CD4-positive, alpha-beta memory T cell (primary cell): ENCODE data around the gene CEMIP2. TPM values are rescaled to one million over a fixed set of nuclear protein-coding genes. Genes with fewer than 3 reads are reported as not detected.
"Not testable (repeated sequence)": the region's sequence is repeated elsewhere in the genome, so short reads cannot be mapped to it uniquely, and the experiment has no call there.

Experiments
- CTCF ChIA-PET: fragments of 350-600 bp; sonication (Branson Sonifier 250); formaldehyde crosslinking; loops from one replicate; lab custom pipeline; 2021; ENCODE audit warnings: inconsistent platforms; ENCODE audit not compliant: partially characterized antibody; lab: Charles Lee
- POLR2A ChIA-PET: fragments of 350-600 bp; sonication (Branson Sonifier 250); formaldehyde crosslinking; loops from one replicate; lab custom pipeline; 2021; ENCODE audit not compliant: partially characterized antibody; lab: Charles Lee
- DNase-seq, 5 donors: peaks; one replicate each; pipeline versions ENCODE4 v3.0.0 to v3.0.0-alpha.2; 2020 to 2022; ENCODE audit warnings: mixed read lengths in 1 of 5
- H3K27ac ChIP-seq: one replicate; pipeline ENCODE4 v1.7.0; 2013; ENCODE audit warnings: low read depth, low read length
- H3K27me3 ChIP-seq: 2 replicates; pipeline ENCODE4 v1.7.0; 2013; ENCODE audit warnings: mild to moderate bottlenecking, low read length, moderate library complexity; ENCODE audit not compliant: insufficient read depth
- H3K36me3 ChIP-seq: 2 replicates; pipeline ENCODE4 v1.7.0; 2013; ENCODE audit warnings: mild to moderate bottlenecking, low read length, moderate library complexity; ENCODE audit not compliant: insufficient read depth
- H3K4me1 ChIP-seq: 2 replicates; pipeline ENCODE4 v1.7.0; 2013; ENCODE audit warnings: mild to moderate bottlenecking, low read length, moderate library complexity; ENCODE audit not compliant: insufficient read depth
- H3K4me3 ChIP-seq, 2 donors: one replicate each; pipeline ENCODE4 v1.7.0; 2013; ENCODE audit warnings: low read length in 2 of 2, mild to moderate bottlenecking in 1 of 2
- H3K9me3 ChIP-seq, 2 donors: one replicate each; pipeline ENCODE4 v1.7.0; 2013; ENCODE audit warnings: low read length in 2 of 2, control low read depth in 1 of 2; ENCODE audit not compliant: control insufficient read depth in 1 of 2
- H3K27ac Mint-ChIP-seq, 7 donors: one replicate each; pipeline ENCODE4 v1.8.0; 2020 to 2021; ENCODE audit warnings: mixed read lengths in 7 of 7, mild to moderate bottlenecking in 6 of 7, inconsistent platforms in 3 of 7, moderate library complexity in 3 of 7
- H3K27me3 Mint-ChIP-seq, 2 donors: one replicate each; pipeline ENCODE4 v1.8.0; 2020 to 2021; ENCODE audit warnings: mixed read lengths in 2 of 2
- H3K36me3 Mint-ChIP-seq, 2 donors: one replicate each; pipeline ENCODE4 v1.8.0; 2020 to 2021; ENCODE audit warnings: mixed read lengths in 2 of 2, inconsistent platforms in 1 of 2, mild to moderate bottlenecking in 1 of 2
- H3K4me1 Mint-ChIP-seq, 4 donors: one replicate each; pipeline ENCODE4 v1.8.0; 2020 to 2021; ENCODE audit warnings: mixed read lengths in 4 of 4, mild to moderate bottlenecking in 1 of 4
- H3K4me3 Mint-ChIP-seq, 8 donors: one replicate each; pipeline ENCODE4 v1.8.0; 2020 to 2021; ENCODE audit warnings: mixed read lengths in 8 of 8, mild to moderate bottlenecking in 7 of 8, moderate library complexity in 6 of 8, inconsistent platforms in 3 of 8
- H3K9me3 Mint-ChIP-seq, 8 donors: one replicate each; pipeline ENCODE4 v1.8.0; 2020 to 2021; ENCODE audit warnings: mixed read lengths in 8 of 8, mild to moderate bottlenecking in 5 of 8, inconsistent platforms in 3 of 8, moderate library complexity in 1 of 8
- intact Hi-C: fragments of 100-400 bp; cut with micrococcal nuclease; formaldehyde crosslinking; loops from one replicate; pipeline ENCODE4 v1.15.1; 2023
- polyA plus RNA-seq, 2 donors: library from polyadenylated mRNA; unstranded; fragments of 300-500 nt; fragmentation: Illumina TruSeq; gene quantifications; one replicate each; pipeline ENCODE4 v1.2.3, GENCODE V29; 2021
- total RNA-seq, 2 experiments: library from RNA; stranded (reverse); gene quantifications; one replicate each; pipeline ENCODE4 v1.2.3, GENCODE V29; 2021

CEMIP2 gene
- total and polyA plus RNA-seq, 4 experiments from 2014 or later: 10.0 to 89.4 (median 50.7) TPM

GRCh38 chr9:71665247-71665646 is 103.1 kb downstream of the CEMIP2 start:
- Histone ChIP-seq H3K36me3 (no peaks in the 10 kb centered on the region), H3K9me3 (no peaks in the 10 kb centered on the region), H3K4me1 (peaks cover 7% of the 10 kb centered on the region), H3K27ac (no peak overlapping the region), H3K27me3 (no peaks in the 10 kb centered on the region), H3K4me3 (no peak overlapping the region)
- H3K36me3 Mint-ChIP-seq: peaks cover 0 to 4% of the 10 kb centered on the region in 2 donors
- H3K9me3 Mint-ChIP-seq: no peaks in the 10 kb centered on the region
- intact Hi-C loops: no loop called here
- no peak overlapping the region for H3K4me3 Mint-ChIP-seq
- ChIA-PET CTCF (no interaction called here), POLR2A (interaction anchor here (1.5 kb wide), 1 partner anchor 17 kb away, joined by 4 read pairs; no protein-coding TSS in a partner anchor)
- no peak for DNase-seq
- no peak overlapping the region for H3K27ac Mint-ChIP-seq
- H3K27me3 Mint-ChIP-seq: peaks cover 0 to 2% of the 10 kb centered on the region in 2 donors
- peaks cover 0 to 8% (median 7%) of the 10 kb centered on the region in 4 donors for H3K4me1 Mint-ChIP-seq

GRCh38 chr9:71664566-71664965 is 103.7 kb downstream of the CEMIP2 start:
- H3K27ac Mint-ChIP-seq: no peak overlapping the region
- H3K4me1 Mint-ChIP-seq: peaks cover 0 to 8% (median 7%) of the 10 kb centered on the region in 4 donors
- H3K27ac ChIP-seq: no peak overlapping the region
- DNase-seq: no peak
- peaks cover 0 to 4% of the 10 kb centered on the region in 2 donors for H3K36me3 Mint-ChIP-seq
- intact Hi-C loops: no loop called here
- H3K36me3 ChIP-seq: no peaks in the 10 kb centered on the region
- no peak overlapping the region for H3K4me3 Mint-ChIP-seq
- ChIA-PET CTCF (no interaction called here), POLR2A (no interaction called here)
- H3K9me3 ChIP-seq: no peaks in the 10 kb centered on the region
- peaks cover 0 to 2% of the 10 kb centered on the region in 2 donors for H3K27me3 Mint-ChIP-seq
- H3K4me3 ChIP-seq: no peak overlapping the region
- H3K27me3 ChIP-seq: no peaks in the 10 kb centered on the region
- H3K4me1 ChIP-seq: peaks cover 7% of the 10 kb centered on the region
- H3K9me3 Mint-ChIP-seq: no peaks in the 10 kb centered on the region

DNA sequence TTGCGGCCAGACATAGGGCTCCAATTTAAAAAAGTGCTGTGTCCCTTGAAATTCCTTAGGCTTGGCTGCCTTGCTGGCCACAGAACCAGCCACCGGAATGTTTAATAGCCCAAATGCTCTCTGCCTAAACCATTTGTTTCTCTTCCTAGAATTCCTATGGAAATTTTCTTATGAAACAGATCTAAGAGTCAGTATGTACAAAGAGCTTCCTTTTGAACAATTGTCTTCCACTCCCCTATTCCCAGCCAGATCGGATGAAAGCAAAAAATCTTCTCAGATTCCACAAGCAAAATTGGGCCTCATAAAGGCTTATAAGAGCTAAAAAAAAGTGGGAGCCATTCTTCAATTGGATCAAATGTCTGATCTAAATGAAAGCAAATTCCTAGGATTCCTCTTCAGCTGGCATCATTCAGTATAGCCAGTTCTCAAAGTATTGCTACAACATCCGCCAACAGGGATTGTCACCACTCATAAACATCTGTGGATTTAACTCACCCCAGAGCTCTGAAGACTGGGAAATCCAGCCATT is 104.3 kb downstream of the CEMIP2 start:
- H3K4me1 Mint-ChIP-seq: peaks cover 0 to 8% (median 7%) of the 10 kb centered on the region in 4 donors
- POLR2A ChIA-PET: no interaction called here
- intact Hi-C loops: no loop called here

DNA sequence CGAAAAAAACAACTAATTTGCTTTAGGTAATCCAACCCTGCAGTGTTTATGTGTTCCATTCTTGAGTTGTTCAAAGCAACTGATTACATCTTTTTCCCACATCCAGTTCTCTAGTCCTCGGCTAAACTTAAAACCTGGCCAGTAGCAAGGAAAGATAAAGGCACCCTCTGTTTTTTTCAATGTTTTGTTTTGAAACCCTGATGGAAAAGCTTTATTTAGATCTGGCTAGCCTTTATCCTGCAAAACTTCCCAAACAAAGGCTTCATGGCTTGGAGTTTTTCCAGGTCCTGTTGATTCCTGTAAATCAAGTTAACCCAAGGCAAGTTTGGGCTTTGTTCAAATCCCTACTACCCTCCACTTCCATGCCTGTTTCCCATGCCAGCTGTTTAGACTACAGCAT is 105.1 kb downstream of the CEMIP2 start:
- H3K36me3 Mint-ChIP-seq: peaks cover 0 to 4% of the 10 kb centered on the region in 2 donors
- no peak overlapping the region for H3K27ac ChIP-seq
- H3K36me3 ChIP-seq: no peaks in the 10 kb centered on the region
- H3K9me3 Mint-ChIP-seq: peaks cover 0 to 2% (median 1%) of the 10 kb centered on the region in 8 donors
- ChIA-PET POLR2A (no interaction called here), CTCF (no interaction called here)
- H3K27me3 ChIP-seq: no peaks in the 10 kb centered on the region
- intact Hi-C loops: no loop called here
- H3K4me1 ChIP-seq: peaks cover 7% of the 10 kb centered on the region
- DNase-seq: no peak
- no peak overlapping the region for H3K4me3 ChIP-seq
- peaks cover 0 to 2% of the 10 kb centered on the region in 2 donors for H3K27me3 Mint-ChIP-seq
- H3K4me3 Mint-ChIP-seq: no peak overlapping the region
- H3K9me3 ChIP-seq: no peaks in the 10 kb centered on the region
- H3K27ac Mint-ChIP-seq: no peak overlapping the region
- peaks cover 0 to 8% (median 7%) of the 10 kb centered on the region in 4 donors for H3K4me1 Mint-ChIP-seq

More for the DNA sequence above, 104.3 kb downstream of the CEMIP2 start:
- Mint-ChIP-seq H3K27ac (no peak overlapping the region), H3K27me3 (peaks cover 0 to 2% of the 10 kb centered on the region in 2 donors), H3K9me3 (no peaks in the 10 kb centered on the region), H3K4me3 (no peak overlapping the region), H3K36me3 (peaks cover 0 to 4% of the 10 kb centered on the region in 2 donors)
- Histone ChIP-seq H3K4me1 (peaks cover 7% of the 10 kb centered on the region), H3K27me3 (no peaks in the 10 kb centered on the region), H3K27ac (no peak overlapping the region), H3K9me3 (no peaks in the 10 kb centered on the region), H3K4me3 (no peak overlapping the region), H3K36me3 (no peaks in the 10 kb centered on the region)
- DNase-seq: no peak
- CTCF ChIA-PET: no interaction called here

GRCh38 chr9:71662082-71662481 is 106.2 kb downstream of the CEMIP2 start:
- Mint-ChIP-seq H3K27ac (no peak overlapping the region), H3K36me3 (peaks cover 0 to 8% of the 10 kb centered on the region in 2 donors), H3K4me1 (peaks cover 0 to 8% (median 7%) of the 10 kb centered on the region in 4 donors), H3K9me3 (peaks cover 0 to 13% (median 11%) of the 10 kb centered on the region in 8 donors), H3K27me3 (peaks cover 0 to 2% of the 10 kb centered on the region in 2 donors), H3K4me3 (no peak overlapping the region)
- CTCF ChIA-PET: no interaction called here
- Histone ChIP-seq H3K9me3 (no peaks in the 10 kb centered on the region), H3K27me3 (no peaks in the 10 kb centered on the region), H3K27ac (no peak overlapping the region), H3K4me3 (no peak overlapping the region), H3K4me1 (peaks cover 7% of the 10 kb centered on the region), H3K36me3 (no peaks in the 10 kb centered on the region)
- POLR2A ChIA-PET: no interaction called here
- DNase-seq: no peak
- intact Hi-C loops: no loop called here

- peaks cover 0 to 23% (median 16%) of the 10 kb centered on the region in 8 donors for H3K9me3 Mint-ChIP-seq
- H3K4me1 ChIP-seq, H3K4me3 ChIP-seq, H3K27me3 Mint-ChIP-seq, intact Hi-C loops, H3K36me3 Mint-ChIP-seq, H3K36me3 ChIP-seq, H3K4me3 Mint-ChIP-seq, POLR2A ChIA-PET, H3K27me3 ChIP-seq, CTCF ChIA-PET, H3K27ac ChIP-seq, H3K4me1 Mint-ChIP-seq, H3K9me3 ChIP-seq: not testable (repeated sequence)
- peak in 1 of 5 donors; percentile 3 for DNase-seq
- H3K27ac Mint-ChIP-seq: peak overlapping the region in 1 of 7 donors; percentile 42
Observed at GRCh38 chr9:71657276-71657675, 111.0 kb downstream of the CEMIP2 start.

DNA sequence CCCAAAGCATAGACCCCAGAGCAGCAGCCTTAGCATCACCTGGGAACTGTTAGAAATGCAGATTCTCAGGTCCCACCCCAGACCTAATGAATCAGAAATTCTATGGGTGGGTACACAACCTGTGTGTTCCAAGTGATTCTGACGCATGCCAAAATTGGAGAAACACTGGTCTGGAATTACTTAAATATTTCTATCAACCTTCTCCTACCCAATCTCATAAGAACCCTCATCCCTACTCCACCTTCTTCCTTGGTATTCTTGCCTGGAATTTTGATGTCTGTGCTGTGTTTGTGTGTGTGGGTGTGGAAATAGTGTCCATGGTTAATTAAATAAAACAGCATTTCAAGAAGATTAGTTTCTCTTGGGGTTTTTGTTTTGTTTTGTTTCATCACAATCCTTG is 111.8 kb downstream of the CEMIP2 start:
- Mint-ChIP-seq H3K9me3 (peaks cover 0 to 23% (median 16%) of the 10 kb centered on the region in 8 donors), H3K27me3 (no peaks in the 10 kb centered on the region), H3K4me3 (no peak overlapping the region), H3K4me1 (peaks cover 0 to 4% (median 0%) of the 10 kb centered on the region in 4 donors), H3K27ac (no peak overlapping the region), H3K36me3 (peaks cover 0 to 8% of the 10 kb centered on the region in 2 donors)
- intact Hi-C loops: no loop called here
- no peak for DNase-seq
- Histone ChIP-seq H3K9me3 (no peaks in the 10 kb centered on the region), H3K27ac (no peak overlapping the region), H3K36me3 (no peaks in the 10 kb centered on the region), H3K4me3 (no peak overlapping the region), H3K4me1 (no peaks in the 10 kb centered on the region), H3K27me3 (no peaks in the 10 kb centered on the region)
- CTCF ChIA-PET: interaction anchor here (1.0 to 1.1 kb wide), 2 partner anchors 20 to 21 kb away, joined by 3 read pairs; no protein-coding TSS in a partner anchor
- POLR2A ChIA-PET: no interaction called here
